GM18517 (cell line): ENCODE data around the gene UBXN4.
"Not testable (repeated sequence)": the region's sequence is repeated elsewhere in the genome, so short reads cannot be mapped to it uniquely, and the experiment has no call there.

ENCODE experiments used
- ATAC-seq: cut with Tn5 transposase; IDR thresholded peaks from one replicate; pipeline ENCODE4 v1.9.1; 2021; ENCODE audit warnings: mild to moderate bottlenecking, moderate library complexity; ENCODE audit not compliant: unreplicated experiment

Gene UBXN4

DNA sequence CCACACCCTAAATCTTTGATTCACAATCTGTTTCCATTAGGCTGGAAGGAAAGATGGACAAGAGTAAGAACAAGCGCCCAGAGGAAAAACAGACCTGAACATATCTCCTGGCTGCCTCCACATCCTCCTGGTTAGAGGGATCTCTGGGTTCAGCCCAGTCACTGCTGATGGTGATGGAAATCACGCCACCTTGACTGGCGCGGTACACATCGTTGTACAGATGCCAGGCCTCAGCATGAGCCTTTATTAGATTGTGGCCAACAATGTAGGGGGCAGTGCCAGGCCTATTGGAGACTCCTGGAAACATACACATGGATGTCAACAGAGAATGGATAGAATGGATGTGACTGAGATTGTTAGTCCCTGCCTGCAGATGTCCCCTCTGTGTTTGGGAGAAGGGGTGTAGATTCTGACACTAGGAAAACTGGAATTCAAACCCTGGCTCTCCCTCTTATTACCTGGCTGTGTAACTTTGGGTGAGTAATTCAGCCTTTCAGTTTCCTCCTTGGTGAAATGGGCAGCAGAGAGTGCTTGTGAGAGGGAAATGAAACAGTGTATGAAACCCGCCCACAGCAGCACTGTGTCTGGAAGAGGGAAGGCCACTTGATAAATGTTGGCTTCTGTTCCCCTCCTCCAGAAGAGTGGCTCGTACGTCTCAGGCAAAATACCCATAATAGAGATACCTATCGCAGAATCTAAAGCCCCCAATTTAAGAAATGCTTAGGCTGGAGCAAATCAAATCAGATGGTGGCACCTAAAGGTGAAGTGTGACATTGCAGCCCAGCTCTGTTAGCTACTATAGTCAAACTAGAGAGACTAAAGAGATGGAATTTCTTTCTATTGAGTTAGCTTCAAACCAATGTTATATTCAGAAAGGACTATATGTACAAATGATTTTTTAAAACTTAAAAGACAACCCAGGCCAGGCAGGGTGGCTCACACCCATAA lies 59.1 kb downstream of the UBXN4 start:
- ATAC-seq = no peak

DNA sequence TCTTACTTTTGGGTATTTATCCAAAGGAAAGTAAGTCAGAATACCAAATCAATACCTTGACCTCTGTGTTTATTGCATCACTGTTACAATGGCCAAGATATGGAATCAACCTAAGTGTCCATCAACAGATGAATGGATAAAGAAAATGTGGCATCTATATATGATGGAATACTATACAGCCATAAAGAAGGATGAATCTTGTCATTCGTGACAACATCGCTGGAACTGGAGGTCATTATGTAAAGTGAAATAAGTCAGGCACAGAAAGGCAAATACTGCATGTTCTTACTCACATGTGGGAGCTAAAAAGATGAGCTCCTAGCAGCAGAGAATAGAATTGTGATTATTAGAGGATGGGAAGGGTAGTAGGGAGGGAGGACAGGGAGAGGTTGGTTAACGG lies 60.7 kb downstream of the UBXN4 start:
- no peak for ATAC-seq

DNA sequence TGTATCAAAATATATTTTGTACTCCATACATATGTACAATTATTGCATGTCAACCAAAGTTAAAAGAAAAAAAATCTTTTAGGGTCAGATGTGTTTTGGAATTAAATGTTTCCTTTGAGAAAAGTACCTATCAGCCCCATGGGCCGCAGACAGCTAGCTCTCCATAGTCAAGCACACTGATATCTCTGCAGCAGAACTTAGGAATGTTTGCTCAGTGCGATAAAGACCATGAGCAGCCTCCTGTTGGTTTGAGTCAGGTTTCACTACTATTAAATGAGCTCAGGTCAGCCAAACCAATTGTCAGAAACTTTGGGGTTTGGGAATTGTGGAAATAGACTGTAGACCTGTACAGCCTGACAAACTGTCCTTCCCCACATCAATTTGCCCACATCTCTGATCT lies 61.6 kb downstream of the UBXN4 start:
- ATAC-seq = no peak

DNA sequence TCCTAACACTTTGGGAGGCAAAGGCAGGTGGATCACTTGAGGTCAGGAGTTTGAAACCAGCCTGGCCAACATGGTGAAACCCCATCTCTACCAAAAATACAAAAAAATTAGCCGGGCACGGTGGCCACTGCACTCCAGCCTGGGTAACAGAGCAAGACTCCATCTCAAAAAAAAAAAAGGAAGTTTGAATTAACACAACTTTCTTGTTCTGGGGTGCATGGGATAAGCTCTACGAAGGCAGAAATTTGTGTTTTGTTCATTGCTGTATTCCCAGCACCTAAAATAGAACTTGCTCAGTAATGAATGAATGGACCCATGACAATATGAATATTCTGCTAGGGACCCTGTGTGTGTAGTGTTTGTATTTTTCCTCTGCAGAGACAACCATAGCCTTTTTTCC lies 66.2 kb downstream of the UBXN4 start:
- not testable (repeated sequence) for ATAC-seq

DNA sequence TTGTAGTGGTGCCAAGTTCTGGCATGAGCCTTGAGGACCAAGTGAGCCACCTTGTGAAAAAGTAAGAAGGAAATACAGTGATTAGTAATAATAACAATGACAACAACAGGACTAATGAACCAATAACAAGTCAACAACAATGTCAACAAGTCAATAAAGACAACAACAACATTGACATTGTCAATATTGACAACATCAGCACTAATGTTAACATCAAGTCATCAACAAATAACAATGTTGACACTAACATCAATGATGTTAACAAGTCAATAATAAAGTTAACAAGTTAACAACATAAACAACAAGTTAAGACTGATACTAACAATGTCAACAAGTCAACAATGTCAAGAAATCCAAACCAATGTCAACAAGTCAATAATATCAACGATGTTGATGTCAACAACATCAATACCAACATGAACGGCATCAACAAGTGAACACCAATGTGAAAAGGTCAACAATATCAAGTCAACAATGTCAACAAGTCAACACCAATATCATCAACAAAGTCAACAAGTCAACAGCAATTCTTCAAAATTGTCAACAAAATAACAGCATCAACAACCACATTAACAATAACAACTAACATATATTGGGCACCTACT lies 71.4 kb downstream of the UBXN4 start:
- no peak for ATAC-seq

DNA sequence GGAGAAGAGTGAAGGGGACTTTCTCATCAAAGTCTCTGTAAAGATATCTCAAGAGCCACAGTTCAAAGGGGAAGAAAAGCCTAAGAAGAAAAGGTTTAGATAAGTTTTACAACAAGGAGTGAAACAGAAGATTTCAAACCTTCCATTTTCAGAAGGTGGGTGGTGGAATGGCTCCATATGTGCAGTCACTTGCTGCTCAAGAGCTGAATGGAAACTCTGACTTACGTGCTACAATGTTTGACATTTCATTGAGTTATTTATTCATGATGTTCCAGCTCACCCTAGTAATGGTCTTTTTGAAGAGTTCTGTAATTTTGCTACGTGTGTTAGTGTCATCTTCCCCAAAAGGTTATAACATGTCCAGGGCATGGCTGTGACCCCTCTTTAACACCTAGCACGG lies 73.6 kb downstream of the UBXN4 start:
- ATAC-seq = no peak

DNA sequence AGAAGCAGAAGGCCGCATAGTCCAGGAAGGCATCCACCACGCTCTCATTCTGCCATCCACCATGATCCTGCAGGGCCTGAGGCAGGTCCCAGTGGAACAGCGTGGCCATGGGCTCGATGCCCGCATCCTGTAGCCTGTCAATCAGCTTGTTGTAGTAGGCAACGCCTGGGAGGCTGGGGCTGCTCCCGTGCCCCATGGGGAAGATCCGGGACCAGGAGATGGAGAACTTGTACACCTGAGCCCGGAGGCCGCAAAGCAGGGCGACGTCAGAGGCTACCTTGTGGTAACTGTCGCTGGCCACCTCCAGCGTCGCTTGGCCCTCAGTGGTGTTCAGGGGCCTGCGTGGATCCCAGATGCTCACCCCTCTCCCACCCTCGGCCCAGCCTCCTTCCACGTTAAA lies 75.8 kb downstream of the UBXN4 start:
- no peak for ATAC-seq

DNA sequence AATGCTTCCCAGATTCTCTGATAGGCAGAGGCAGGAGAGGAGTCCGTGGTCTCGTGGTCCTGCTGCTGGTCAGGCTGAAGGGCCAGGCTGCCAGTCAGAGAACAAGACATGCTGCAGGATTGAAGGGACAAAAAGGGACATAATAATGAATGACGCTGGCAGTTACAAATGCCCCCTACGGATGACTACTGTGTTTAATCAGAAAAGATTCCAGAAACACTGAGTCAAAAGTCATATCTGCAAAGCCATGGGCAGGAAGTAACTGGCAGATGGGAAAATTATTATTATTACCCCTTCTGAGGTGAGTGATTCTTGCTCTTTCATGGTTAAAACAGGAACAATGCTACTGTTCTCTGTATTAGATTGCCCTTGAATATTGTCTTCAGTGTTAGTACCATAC lies 76.3 kb downstream of the UBXN4 start:
- ATAC-seq = no peak

DNA sequence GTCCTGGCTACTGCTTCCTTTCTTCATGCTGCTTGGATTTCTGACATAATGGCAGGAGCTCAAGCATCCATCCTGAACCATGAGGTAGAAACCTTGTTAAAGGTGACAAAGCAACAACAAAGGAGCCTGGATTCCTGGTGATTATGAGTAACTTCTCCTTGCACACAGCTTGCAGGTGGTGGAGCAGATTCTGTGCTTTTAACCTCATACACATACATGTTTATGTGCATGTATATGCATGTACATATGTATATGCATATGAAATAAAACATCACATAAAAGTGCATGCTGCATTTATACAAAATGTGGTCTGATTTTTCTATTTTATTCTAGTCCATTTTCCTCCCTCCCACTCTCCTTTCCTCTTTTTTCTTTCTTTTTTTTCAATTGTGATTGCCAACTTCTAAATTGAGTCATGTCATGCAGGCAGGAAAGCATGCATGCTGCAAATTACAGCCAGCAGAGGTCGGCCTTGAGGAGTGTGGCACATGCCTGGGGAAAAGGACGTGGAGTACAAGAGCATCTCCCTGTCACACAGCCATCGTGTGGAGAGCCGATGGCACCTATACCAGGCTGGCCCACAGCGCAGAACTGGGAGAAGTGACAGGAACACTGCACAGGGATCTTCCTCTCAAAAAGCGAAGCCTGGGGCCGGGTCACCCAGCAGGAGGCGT lies 77.4 kb downstream of the UBXN4 start:
- ATAC-seq = no peak

DNA sequence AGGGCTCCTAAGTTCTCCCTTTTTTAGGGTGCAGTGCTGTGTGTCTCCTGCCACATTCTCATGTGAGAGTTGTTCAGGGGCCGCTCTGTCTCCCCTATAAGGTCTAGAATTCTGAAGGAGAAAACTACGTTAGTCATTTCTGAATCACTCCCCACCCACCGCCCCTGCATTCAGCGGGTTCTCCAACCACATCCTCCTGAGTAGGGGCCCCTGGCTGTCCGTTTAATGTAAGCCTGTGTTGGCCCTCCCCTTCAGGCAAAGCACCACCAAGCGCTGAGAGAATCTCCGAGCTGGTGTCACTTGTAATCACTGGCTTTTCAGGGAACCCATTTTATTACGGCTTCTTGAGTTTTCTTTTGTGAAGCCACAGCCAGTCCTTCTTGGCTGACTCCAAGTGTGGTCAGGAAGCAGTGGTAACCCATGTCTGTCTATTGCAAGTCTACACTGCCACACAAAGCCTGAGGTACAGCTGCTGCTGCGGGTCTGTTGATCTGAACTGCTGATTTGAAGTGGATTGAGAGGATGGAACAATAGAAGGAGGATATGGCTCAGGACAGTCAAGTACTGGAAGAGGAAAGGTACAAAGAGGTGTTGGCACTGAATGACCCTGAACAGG lies 78.5 kb downstream of the UBXN4 start:
- peak; percentile 84 for ATAC-seq

DNA sequence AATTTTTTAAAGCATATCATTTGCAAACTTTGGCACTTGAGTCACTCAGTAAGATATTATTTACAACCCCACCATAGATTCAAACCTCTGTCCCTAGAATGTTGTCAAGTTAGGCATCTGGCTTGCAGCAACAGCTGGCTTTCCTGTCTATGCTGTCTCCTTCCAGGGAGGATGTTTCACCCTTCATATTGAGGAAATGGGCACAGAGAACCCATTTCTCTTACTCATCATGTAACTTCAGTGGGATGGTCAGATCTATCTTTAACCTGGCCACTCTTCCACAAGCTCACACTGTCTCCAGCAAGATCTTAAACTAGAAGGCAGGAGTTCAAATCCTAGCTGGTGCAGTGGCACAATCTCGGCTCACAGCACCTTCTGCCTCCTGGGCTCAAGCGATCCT lies 79.5 kb downstream of the UBXN4 start:
- no peak for ATAC-seq

DNA sequence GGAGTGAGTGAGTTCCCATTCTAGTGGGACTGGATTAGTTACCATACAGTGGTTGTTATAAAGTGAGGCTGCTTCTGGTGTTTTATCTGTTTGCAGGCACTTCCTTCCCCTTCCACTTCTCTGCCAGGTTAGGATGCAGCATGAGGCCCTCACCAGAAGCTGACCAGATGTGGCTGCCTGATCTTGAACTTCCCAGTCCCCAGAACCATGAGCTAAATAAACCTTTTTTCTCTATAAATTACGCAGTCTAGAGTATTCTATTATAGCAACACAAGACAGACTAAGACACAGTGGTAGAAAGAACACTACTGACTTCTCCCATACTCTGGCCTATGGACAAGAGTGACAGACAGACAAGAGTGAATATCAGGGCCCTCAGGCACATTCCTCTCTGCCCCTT lies 81.2 kb downstream of the UBXN4 start:
- no peak for ATAC-seq

DNA sequence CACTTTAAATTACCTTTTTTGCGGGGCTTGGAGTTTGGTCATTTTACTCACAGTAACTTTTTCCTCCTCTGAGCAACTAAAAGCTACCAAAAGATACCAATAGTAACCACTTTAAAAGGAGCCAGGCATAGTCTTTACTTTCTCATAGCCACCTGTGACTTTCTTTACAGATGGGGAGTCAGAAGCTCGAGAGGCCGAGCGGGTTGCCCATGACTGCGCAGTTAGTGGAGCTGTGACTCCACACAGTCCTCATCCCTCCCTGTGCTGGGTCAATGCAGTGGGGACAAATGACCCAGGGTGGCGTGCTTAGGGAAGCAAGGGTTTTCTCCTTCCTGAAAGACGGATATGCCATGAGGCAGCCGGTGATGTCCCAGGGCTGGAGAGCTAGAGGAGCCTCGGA lies 83.5 kb downstream of the UBXN4 start:
- ATAC-seq = no peak

DNA sequence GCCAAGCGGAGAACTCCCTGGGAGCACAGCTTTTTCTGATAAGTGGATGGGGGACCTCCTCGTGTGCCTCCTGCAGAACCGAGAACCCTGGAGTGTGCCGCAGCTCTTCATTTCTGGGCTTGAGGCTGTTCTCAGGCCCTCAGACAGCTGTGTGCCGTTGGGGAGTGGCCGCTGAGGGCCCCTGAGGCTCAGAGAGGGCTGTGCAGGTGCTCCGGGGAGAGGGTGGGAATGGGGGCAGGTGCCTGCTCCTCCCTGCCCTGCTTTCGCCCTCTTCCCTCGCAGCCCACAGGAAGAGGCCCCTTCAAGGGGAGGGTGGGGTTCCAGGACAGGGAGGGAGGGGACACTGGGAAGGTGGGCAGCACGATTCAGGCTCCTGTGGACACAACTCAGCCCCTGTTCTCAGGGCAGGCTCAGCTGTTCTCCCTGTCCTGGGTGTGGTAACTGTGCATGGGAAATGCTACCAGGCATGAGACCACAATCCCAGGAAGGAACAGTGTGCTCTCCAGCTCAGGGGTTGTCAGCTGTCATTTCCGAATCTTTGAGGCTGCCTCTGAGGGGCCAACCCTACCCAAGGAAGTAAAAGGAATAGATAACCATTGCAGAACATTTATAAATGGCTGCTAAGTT lies 84.0 kb downstream of the UBXN4 start:
- ATAC-seq = no peak

DNA sequence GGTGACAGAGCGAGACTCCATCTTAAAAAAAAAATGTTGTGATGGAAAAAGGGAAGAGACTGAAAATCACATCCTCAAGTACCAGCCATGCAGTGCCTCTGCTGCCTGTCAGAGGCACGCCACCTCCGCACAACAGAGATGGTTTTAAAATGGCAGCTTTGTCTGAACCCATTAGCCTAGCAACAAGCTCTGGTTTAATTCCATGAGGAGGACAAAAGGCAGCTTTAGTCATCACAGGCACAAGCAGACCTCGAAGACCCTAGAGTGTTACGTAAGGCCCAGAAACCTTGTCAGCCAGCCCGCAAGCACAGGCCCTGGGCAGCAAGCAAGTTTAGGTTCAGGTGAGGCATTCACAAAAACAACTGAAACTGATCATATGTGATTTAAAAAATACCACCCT lies 84.9 kb downstream of the UBXN4 start:
- ATAC-seq = no peak

DNA sequence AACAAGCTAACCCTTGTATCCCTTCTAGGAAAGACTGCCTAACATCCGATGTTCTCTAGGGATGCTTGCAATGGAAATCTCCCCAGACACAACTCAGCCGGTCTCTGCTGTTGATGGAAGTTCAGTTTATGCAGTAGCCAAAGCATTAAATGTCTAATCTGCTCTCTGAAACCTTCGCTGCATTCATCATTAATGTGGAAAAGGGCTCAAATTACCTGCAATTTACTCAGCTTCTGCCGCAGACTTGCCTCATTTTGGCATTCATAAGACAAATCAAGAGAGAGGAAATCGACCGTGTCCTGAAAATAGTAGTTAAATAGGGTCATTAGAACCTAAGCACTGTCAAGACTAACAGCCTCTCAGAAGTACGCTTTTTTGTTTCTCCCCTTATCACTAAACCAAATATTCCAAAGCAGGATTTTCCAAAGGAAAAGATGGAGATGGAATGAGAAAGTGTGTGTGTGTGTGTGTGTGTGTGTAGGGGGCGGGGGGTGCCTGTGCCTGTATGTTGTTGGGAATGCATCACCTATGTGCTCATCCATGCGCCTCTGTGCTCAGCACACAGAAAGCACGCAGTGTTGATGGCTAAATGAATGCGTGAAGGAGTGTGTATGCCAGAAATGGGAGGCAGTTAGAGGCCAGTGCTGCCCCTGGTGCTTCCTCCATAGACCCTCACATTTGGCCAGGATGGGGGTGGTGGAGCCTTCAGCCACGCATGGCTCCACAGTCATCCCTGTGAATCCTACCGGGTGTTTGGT lies 87.9 kb downstream of the UBXN4 start:
- no peak for ATAC-seq

DNA sequence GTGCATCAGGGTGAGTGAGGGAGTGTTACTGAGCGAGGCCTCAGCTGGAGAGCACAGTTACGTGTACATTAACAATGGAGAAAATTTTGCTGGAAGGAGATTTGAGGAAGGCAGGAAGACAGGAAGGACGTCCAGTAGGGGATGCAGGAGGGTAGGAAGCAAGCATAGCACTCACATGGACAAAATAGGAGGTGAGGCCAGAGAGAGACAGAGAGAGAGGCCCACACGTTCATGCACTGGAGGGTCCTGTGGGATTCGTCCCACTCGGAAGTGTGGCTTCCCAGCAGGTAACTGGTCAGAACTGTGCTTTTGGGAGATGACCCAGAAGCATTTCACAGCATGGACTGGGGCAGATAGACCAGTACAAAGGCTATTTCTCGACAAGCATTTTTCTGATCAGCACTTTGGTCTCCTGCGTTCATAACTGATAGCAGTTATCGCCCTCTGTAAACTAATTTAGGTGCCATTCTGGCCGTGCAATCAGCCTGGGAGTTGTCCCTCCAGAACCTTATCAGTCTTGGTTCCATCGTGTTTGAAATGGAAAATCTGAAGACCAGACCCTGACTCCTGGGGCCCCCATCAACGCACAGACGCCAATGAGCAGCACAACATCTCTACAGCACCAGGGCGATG lies 89.6 kb downstream of the UBXN4 start:
- ATAC-seq = no peak

DNA sequence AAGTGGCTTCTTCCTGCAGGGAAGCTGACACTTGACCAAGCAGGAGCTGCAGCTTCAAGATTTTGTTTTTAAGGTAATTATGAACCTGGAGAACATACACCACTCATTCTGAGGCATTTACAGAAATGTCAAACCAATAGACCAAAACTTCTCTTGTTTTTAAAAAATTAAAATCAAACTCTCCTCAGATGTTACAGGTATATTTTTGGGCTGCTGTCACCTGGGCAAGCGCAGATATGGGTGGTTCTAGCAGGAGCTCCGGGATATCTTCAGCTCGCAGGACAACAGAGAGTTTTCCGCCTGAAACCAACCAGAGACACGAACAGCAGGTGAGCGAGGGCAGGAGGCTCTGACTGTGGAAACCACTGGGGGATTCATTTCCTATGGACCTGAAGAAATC lies 91.2 kb downstream of the UBXN4 start:
- ATAC-seq = no peak
